Measurements from ENCODE around the gene TSPAN10.

GRCh38 chr17:81656835-81657234 is 19.8 kb downstream of the TSPAN10 start:
- TF ChIP-seq MAZ (IDR thresholded peaks at IDR 0.05; ENCODE audit: borderline replicate concordance, low read depth, low read length) (no peak), CTCF (conservative IDR thresholded peaks at IDR 0.05; ENCODE audit: low read depth, low read length) (no peak), USF2 (IDR thresholded peaks at IDR 0.05; ENCODE audit: low read depth, low read length) (no peak), SMC3 (IDR thresholded peaks at IDR 0.05; ENCODE audit: low read depth, low read length) (no peak), POLR2A (IDR thresholded peaks at IDR 0.05; ENCODE audit: low read depth, low read length) (no peak), CHD1 (IDR thresholded peaks at IDR 0.05; ENCODE audit: low read depth, low read length) (no peak), MXI1 (IDR thresholded peaks at IDR 0.05; ENCODE audit: borderline replicate concordance, low read depth, low read length) (no peak), RCOR1 (IDR thresholded peaks at IDR 0.05; ENCODE audit: insufficient replicate concordance, low read length) (no peak), MAFK (IDR thresholded peaks at IDR 0.05; ENCODE audit: low read depth, low read length) (no peak), BHLHE40 (IDR thresholded peaks at IDR 0.05; ENCODE audit: low read depth, low read length) (no peak), CEBPB (IDR thresholded peaks at IDR 0.05; ENCODE audit: low read depth, low read length) (no peak)
